Measurements from ENCODE around the gene TMPRSS11D. TPM values are rescaled to one million over a fixed set of nuclear protein-coding genes. Genes with fewer than 3 reads are reported as not detected.

TMPRSS11D gene, protein sequence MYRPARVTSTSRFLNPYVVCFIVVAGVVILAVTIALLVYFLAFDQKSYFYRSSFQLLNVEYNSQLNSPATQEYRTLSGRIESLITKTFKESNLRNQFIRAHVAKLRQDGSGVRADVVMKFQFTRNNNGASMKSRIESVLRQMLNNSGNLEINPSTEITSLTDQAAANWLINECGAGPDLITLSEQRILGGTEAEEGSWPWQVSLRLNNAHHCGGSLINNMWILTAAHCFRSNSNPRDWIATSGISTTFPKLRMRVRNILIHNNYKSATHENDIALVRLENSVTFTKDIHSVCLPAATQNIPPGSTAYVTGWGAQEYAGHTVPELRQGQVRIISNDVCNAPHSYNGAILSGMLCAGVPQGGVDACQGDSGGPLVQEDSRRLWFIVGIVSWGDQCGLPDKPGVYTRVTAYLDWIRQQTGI
- total RNA-seq (2021; fragmentation: NEBNext Ultra II Directional; extraction: Animal tissue kit (Norgen Biotek cat#: 25700)) (not detected in 2 replicates), polyA plus RNA-seq (2011; rRNA removed) (not detected in 2 replicates), polyA minus RNA-seq (2011; rRNA and poly(A)+ RNA removed) (not detected in 2 replicates)
- polyA plus RNA-seq (2011; cell fraction: cytosol; rRNA removed), result not detected
- not detected for polyA plus RNA-seq (2011; cell fraction: nucleus; rRNA removed)
- polyA plus RNA-seq (2012, experiment 1 of 2), result not detected in 4 replicates
- polyA plus RNA-seq (2012, experiment 2 of 2), result not detected
- polyA plus RNA-seq (2013, experiment 1 of 2), result 0.12 TPM
- 0.11 TPM for polyA plus RNA-seq (2013, experiment 2 of 2)
- polyA minus RNA-seq (2011; cell fraction: cytosol; rRNA and poly(A)+ RNA removed), result not detected
- polyA minus RNA-seq (2011; cell fraction: nucleus; rRNA and poly(A)+ RNA removed), result not detected
- long read RNA-seq, experiment 1, result 0 reads
- long read RNA-seq, experiment 2, result 0 reads

DNA sequence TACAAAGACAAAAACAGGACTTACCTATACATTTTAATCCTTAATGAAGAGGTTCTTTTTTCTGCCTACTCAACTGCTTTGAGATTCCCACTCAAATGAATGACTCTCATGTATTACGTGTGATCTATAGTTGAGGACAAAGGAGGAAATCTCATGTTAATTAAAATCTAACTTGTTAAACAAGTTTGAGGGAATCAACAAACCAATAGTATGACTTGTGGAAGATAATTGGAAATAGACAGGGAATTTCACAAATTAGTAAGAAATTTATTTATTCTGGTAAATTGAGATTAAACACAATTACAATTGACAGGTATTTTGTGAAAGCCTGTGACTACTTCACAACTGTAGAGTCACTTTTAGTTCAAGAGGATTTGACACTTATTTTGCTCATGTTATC lies at the start of gene TMPRSS11D:
TSS of gene TMPRSS11D (minus strand) at position 101 of the 400 bp plus-strand sequence. CDS start at position 32, 69 bp downstream.
- no peak within 1 kb of the TSS for H3K18ac ChIP-seq (ENCODE audit: extremely low read depth, low read length)
- FAIRE-seq, result no peak
- WGBS, 2 experiments (ENCODE audit: extremely low coverage in 1 of 2, insufficient coverage in 1 of 2, insufficient read length in 1 of 2, insufficient replicate concordance in 2 of 2, low coverage in 1 of 2, low lambda C conversion rate in 2 of 2, missing lambda C conversion rate in 1 of 2), result 96% methylated on average over 1 of the region's 1 CpG; no CpG with 5 or more reads in 1 of the 2 experiments

More for the DNA sequence above, at the start of gene TMPRSS11D:
- Histone ChIP-seq H2AK5ac (ENCODE audit: low read depth, low read length) (no peak within 1 kb of the TSS), H3K79me2 (ENCODE audit: control insufficient read depth in 1 of 2, insufficient read depth in 2 of 2, low read length in 2 of 2) (no peaks in the 10 kb centered on the region), H3K4me1 (replicated peaks in 1 of 4; ENCODE audit: control insufficient read depth in 3 of 4, insufficient read depth in 4 of 4, low read length in 3 of 4) (peaks cover 0 to 2% (median 0%) of the 10 kb centered on the region in 4 experiments; a peak in 2 of 7 replicates), H4K8ac (ENCODE audit: extremely low read depth, insufficient read depth, low read length) (no peak within 1 kb of the TSS), H3K23me2 (ENCODE audit: low read depth, low read length) (no peaks in the 10 kb centered on the region), H3K4ac (replicated peaks; ENCODE audit: insufficient read length, low read depth, low read length) (no peak within 1 kb of the TSS), H2BK20ac (ENCODE audit: low read length) (no peak within 1 kb of the TSS), H3K14ac (ENCODE audit: insufficient read length) (no peak within 1 kb of the TSS), H2BK12ac (ENCODE audit: low read depth, low read length) (no peak within 1 kb of the TSS), H4K5ac (ENCODE audit: insufficient read length, low read depth, low read length) (no peak within 1 kb of the TSS), H2BK15ac (ENCODE audit: low read length) (no peak within 1 kb of the TSS), H3K27ac (ENCODE audit: low read depth, low read length) (no peak within 1 kb of the TSS), H3K9me3 (ENCODE audit: insufficient read depth in 2 of 2, low read depth in 1 of 2, low read length in 1 of 2) (no peaks in the 10 kb centered on the region), H3K9ac (replicated peaks in 1 of 4; ENCODE audit: extremely low read depth in 1 of 4, low read depth in 3 of 4, low read length in 3 of 4) (no peak within 1 kb of the TSS), H4K91ac (replicated peaks; ENCODE audit: insufficient read length, low read length) (no peak within 1 kb of the TSS), H3K79me1 (ENCODE audit: low read depth, low read length) (no peaks in the 10 kb centered on the region), H3K23ac (ENCODE audit: insufficient read length) (no peak within 1 kb of the TSS), H3K4me3 (ENCODE audit: extremely low read depth in 1 of 4, insufficient read depth in 2 of 4, low read depth in 3 of 4, low read length in 4 of 4) (no peak within 1 kb of the TSS), H3K36me3 (ENCODE audit: control insufficient read depth in 2 of 4, insufficient read depth in 4 of 4, low read length in 3 of 4) (no peaks in the 10 kb centered on the region), H3K27me3 (replicated peaks in 1 of 4; ENCODE audit: control insufficient read depth in 3 of 4, extremely low read depth in 1 of 4, insufficient read depth in 3 of 4, low read length in 3 of 4) (no peaks in the 10 kb centered on the region), H2AFZ (ENCODE audit: low read length) (no peak within 1 kb of the TSS), H2BK120ac (replicated peaks; ENCODE audit: low read depth, low read length) (no peak within 1 kb of the TSS), H4K20me1 (replicated peaks in 1 of 2; ENCODE audit: control insufficient read depth in 1 of 2, insufficient read depth in 2 of 2, low read length in 2 of 2) (no peaks in the 10 kb centered on the region), H2BK5ac (ENCODE audit: low read depth, low read length) (no peak within 1 kb of the TSS), H3K56ac (replicated peaks; ENCODE audit: insufficient read length, low read depth, low read length) (no peak within 1 kb of the TSS), H3K4me2 (ENCODE audit: insufficient read depth in 1 of 2, low read depth in 2 of 2, low read length in 2 of 2) (no peak within 1 kb of the TSS)
- DNase-seq (ENCODE audit: low read depth in 1 of 2, low spot score in 2 of 2), result no peak
- ChIA-PET POLR2A (ENCODE audit: partially characterized antibody) (no interaction called here), CTCF (ENCODE audit: partially characterized antibody) (interaction anchor here (1.0 to 1.3 kb wide), 4 partner anchors 9 to 161 kb away, joined by 3 to 5 read pairs (median 4); no protein-coding TSS in a partner anchor)
- TF ChIP-seq CBX5 (IDR thresholded peaks at IDR 0.05; ENCODE audit: low read depth, low read length) (no peak), EP300 (IDR thresholded peaks at IDR 0.05; ENCODE audit: borderline replicate concordance in 1 of 2, low read depth in 2 of 2, low read length in 2 of 2) (no peak), MAFK (IDR thresholded peaks at IDR 0.05; ENCODE audit: low read depth, low read length) (no peak), KDM1A (IDR thresholded peaks at IDR 0.05; ENCODE audit: borderline replicate concordance, low read length) (no peak), KDM4A (IDR thresholded peaks at IDR 0.05; ENCODE audit: low read depth, low read length, severe bottlenecking) (no peak)
